H4 (cell line): ENCODE data around the gene MOSPD2. TPM values are rescaled to one million over a fixed set of nuclear protein-coding genes. Genes with fewer than 3 reads are reported as not detected.

ENCODE experiments used
- DNase-seq: peaks from one replicate; pipeline ENCODE4 v3.0.0-alpha.2; 2015; ENCODE audit warnings: low spot score
- total RNA-seq: library from RNA; depleted of rRNA; stranded (reverse); fragments of >200 nt; shearing (Covaris generic); gene quantifications from 2 replicates; pipeline ENCODE4 v1.2.3, GENCODE V29; 2014; rRNA removed

Gene MOSPD2
- total RNA-seq = 6.6 and 12.2 TPM in 2 replicates

DNA sequence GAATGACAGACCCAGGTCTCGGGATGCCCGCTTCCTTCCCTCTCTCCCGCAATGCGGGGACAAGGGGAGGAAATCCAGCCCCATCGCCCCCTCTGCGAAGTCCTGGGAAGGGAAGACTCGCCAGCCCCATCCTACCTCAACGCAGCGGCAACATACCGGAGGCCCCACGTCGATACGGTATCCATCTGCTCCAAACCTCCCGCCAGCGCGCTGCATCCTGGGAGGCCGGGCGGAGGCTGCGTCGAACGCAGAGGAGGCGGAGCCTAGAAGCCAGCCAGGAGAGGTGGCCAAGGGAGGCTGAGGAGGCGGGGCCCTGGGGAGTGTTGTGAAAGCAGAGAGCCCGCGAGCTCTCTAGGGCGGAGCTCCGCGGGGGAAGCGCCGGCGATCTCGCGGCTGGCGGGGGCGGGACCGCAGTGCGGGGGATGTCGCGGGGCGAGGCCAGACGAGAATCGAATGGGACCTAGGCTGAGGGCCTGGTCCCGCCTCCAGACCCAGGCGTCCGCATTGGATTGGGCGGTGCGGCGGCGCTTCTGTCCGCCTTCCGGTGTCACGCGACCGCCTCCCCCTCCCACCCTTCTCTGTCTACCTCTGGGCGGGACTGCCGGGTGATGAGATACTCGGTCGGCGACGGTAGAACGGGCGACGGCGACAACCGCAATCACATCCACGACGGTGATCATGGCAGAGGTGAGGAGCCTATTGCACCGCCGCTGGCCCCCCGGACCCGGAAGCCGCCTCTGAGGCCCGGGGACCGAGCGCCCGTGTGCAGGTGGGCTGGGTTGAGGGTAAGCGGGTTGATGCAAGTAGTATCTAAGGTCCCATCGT lies at the start of gene MOSPD2, which contains the start of gene FANCB:
MOSPD2 (plus strand) TSS at position 571 of the 825 bp plus-strand sequence; CDS start at position 679, 108 bp downstream.
FANCB (minus strand) TSS at position 219 of the 825 bp plus-strand sequence. CDS start 7,559 bp downstream, outside the sequence.
- DNase-seq = peak; percentile 87

DNA sequence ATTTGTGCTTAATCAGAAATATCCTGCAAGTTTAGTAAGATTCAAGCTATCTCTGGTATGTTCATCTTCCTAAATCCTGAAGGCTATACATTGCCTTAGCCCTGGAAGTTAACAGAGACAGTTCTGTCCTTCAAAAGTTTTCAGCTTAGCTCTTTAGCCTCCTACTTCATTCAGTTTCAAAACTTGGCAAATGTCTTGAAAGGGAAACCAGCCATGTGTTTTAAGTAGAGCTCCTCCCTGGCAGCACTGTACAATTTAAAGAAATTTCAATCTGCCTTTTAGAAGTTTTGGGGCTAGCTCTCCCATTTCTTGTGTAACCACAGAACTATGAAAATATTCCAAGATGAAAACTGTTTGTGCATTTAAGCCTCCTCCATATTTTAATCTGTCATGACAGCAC lies 47.4 kb upstream of the MOSPD2 start:
- DNase-seq = no peak

DNA sequence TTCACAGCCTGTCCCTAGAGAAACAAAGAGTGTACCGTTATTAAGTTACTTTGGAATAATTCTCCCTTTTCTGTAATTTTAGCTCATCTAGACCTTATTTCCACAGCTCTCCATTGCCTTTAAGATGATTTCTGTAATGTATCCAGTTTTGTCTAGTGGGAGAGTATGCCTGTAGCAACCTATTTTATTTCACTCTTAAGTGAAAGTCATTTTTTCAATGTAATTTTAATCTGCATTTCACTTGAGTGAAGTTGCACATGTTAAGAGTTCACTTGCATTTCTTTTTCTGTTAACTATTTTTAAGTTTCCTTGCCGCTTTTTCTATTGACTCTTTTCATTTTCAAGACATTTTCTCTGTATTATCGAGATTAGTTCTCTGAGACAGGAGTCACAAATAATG lies 46.9 kb upstream of the MOSPD2 start:
- no peak for DNase-seq

DNA sequence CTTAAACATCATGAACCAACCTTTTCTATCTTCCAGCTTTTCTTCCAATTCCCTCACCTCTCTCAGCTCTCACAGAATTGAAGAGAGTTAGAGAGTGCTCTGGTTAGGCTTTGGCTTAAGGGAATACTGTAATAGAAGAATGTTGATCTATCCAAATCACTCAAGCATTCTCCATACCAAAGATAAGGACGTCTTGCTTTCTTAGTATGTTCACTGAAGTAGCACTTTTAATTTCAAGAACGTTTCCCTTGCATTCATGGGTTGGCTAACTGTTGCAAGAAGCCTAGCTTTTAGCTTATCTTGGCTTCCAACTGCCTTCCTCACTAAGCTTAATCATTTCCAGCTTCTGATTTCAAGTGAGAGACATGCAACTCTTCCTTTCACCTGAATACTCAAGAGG lies 43.6 kb upstream of the MOSPD2 start:
- no peak for DNase-seq

DNA sequence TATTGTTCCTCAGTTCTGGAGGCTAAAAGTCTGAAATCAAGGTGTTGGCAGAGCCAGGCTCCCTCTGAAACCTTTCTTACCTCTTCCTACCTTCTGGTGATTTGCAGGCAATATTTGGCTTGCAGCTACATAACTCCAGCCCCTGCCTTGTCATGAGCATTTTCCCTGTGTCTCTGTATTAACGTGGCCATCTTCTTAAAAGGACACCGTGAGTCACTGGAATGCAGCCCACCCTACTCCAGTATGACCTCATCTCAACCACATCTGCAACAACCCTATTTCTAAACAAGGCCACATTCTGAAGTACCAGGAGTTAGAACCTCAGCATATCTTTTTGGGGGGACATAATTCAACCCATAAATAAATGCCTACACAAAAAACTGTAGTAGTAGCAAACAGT lies 41.1 kb upstream of the MOSPD2 start:
- DNase-seq = peak; percentile 8

DNA sequence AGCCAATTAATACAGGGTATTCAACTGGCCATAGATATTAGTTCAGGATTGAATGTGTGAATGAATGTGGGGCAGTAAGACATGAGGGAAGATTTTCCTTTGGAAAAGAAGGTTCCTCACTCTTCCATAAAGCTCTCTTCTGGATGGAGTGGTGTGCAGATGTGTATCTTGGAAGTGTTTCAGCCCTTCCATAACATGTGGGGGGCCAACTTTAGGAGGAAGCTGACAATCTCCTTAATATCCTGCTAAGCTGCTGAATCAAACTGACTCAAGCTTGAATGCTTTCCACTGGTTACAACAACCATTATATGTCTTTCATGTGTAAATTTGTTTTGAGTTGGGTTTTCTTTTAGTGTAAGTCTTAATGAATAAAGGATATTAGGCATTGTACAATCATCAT lies 40.6 kb upstream of the MOSPD2 start:
- DNase-seq = no peak

DNA sequence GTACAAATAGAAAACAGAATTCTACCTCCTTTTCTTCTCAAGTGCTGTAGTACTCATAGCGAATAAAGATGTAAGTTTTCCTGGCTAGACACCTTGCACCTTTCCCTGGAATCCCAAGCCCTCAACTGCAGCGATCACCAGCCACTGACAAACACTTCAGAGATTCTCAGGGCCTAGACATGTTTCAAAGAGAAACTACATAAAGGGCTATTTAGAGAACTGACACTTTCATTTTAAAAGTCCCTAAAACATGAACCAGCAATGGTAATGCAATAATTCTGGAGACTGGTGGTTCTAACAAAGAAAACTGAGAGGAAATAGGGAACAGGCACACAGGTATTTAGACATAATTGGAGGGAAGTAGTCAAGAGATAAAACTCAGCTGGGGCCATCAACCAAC lies 36.1 kb upstream of the MOSPD2 start:
- DNase-seq = no peak

DNA sequence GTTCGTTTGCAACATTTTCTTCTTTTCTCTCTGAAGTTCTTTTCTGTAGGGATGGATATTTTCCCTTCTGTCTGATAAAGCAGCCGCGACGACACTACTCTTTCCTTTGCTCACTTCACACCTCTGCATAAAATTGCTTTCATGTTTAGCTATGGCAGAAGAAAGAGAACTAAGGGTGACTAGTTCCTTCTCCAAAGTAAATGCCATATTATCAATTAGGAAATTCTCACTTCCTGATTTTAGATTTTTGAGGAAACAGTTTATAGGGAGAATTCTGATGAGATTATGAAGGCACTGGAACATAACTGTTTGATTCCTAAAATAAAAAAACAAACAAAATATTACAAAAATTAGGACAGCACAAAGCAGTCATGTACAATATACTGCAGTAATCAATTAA lies 29.6 kb upstream of the MOSPD2 start:
- DNase-seq = no peak

DNA sequence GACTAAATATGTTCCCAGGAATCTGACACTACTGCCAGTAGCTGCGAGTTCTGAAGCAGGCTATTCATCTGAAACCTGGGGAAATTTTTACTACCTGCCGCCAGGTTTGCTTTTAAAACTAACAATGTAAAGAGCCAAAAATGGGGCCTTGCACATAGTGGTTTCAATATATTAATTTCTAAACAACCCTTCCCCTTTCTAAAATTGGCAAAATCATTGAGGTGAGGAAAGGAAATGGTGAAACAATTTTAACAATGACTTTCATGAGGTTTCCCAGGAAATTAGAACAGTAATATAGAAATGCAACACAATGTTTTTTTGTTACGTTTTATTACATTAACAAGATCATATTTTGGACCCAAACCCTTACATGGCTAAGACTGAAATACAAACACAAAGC lies 21.7 kb upstream of the MOSPD2 start:
- no peak for DNase-seq

DNA sequence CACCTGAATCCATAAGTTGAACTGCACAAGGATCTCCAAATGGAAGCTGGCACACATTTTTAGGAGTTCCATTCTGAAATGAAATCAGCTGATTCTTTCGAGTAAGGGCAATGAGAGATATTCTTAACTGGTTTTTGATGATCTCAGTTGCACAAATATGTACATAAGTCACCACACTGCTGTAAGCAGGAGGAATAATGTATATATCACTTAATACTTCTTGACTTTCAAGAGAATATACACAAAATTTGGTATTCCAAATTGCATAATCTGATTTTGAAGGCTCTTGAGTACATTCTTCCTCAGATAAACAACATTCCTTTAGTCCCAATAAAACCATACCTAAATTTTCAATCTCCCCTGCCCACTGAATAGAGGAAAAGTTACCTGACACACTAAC lies 8.6 kb upstream of the MOSPD2 start:
- no peak for DNase-seq

DNA sequence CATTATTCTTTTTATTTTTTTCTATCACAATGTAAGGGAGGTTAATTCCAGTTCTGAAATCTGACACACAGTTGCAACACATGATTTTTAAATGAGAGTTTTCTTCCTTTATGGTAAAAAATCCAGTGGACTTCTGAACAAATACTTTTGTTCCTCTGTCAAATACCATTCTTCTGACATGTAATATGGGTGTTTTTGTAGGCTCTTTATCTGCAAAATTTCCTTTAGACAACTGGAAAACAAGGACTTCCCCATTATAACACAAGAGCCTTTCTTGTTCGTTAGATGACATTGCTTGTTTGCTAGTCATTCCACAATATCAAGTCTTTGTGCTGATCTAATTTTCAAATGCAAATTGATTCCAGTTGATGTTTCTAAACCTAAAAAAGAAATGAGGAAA lies 8.0 kb upstream of the MOSPD2 start:
- no peak for DNase-seq

DNA sequence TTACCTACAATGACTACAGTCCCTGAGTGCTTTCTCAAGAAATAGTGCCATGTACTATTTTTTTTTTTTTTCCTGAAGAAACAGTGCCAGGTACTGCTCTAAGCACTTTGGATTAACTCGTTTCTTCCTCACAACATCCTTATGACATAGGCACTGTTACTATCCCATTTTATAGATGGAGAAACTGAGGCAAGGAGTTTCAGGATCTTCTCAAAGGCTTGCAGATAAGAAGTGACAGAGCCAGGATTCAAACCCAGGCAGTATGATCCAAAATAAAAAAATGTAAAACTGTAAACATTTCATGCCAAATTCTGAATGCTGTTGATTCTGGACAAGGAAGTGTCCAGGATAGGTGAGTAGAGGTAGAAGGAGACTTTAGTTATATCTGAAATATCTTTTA lies 1.5 kb upstream of the MOSPD2 start:
- DNase-seq = no peak

DNA sequence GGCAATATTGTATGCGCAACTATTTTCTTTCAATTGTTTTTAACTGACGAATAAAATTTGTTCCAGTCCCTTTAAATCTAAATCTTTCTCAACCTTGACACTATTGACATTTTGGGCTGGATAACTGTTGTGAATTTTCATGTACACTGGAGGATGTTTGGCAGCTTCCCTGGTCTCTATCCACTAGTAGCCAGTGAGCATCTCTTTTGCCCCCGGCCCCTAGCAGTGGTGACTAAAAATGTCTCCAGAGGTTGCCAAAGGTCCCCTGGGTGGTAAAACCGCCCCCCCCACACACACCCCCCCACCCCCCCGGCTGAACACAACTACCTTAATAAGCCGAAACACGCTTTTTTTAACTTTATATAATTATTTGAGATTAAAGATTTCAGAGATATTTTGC lies 866 bp upstream of the MOSPD2 start:
- DNase-seq = no peak

DNA sequence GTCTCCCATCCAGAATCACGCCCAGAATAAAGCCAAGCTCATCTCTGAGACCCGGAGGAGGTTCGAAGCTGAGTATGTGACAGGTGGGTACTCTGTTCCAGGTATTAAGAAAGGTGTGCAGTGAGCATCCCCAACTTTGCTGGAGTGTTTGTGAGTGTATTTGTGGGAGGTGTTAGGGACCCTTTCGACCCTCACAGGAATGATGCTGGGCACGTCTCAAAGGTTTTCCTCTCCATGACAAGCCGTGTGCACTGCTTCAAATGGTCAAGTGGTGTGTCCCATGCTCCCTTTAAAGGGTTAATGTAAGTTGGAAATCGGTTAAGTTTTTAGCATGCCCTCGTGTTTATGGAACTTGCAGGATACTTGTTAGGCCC lies 442 bp downstream of the MOSPD2 start:
- no peak for DNase-seq

DNA sequence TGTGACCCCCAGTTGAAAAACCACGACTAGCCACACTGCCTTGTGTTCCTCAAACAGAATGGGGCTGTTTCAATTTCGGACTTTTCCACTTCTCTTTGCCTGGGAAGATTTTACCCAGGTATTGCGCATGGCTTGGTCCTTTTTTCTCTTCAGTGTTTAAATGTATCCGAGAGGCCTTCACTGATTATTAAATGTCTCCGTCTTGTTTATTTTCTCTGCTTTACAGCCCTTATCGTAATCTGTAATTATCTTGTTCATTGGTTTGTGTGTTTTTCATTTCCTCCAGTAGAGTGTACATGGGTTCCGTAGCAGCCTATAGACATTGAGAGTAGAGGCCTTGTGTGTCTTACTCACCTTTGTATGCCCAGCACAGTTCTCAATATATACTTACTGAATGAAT lies 2.4 kb downstream of the MOSPD2 start:
- DNase-seq = no peak

DNA sequence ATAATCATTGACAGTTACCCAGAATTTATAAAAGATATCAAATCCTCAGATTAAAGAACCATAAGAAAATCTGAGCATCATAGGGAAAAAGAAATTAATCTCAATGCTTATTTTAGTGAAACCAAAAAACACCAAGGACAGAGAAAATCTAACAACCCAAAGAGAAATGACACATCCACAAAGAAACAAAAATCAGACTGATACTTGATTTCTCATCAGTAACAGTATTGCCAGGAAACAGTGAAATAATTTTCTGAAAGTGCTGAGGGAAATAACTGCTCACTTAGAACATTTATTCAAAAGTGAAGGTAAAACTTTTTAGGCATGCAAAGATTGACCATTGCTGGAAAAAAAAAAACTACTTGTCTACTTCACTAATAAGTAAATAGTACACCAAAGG lies 10.6 kb downstream of the MOSPD2 start:
- no peak for DNase-seq

DNA sequence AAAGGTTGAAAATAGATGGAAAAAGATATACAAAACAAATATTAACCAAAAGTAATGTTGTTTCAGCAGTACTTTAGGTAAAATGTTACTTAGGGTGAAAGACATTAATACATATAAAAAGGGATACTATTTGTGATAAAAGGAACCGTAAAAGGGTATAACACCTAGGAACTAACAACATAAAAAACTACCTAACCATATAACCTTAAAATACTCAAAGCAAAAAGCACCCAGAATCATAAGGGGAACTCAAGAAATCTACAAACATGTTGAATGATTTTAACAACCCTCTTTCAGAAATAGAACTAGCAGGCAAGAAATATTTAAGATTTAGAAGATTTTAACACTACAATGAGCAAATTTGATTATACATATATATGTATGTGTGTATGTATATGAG lies 11.5 kb downstream of the MOSPD2 start:
- DNase-seq = no peak

DNA sequence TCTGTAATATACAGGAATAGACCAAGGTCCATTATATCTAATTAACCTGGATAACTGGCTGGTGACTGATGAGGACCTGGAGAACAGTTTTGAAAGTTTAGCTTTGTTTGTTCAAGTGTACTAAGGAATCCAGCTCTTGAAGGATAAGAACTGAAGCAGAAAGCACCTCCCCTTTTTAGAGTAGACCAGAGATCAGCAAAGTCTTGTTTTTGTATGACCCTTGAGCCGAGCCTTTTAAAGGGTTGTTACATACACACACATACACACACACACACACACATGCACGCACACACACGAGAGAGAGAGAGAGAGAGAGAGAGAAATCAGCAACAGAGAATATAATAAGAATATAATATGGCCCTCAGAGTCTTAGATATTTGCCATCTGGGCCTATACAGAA lies 13.0 kb downstream of the MOSPD2 start:
- no peak for DNase-seq

DNA sequence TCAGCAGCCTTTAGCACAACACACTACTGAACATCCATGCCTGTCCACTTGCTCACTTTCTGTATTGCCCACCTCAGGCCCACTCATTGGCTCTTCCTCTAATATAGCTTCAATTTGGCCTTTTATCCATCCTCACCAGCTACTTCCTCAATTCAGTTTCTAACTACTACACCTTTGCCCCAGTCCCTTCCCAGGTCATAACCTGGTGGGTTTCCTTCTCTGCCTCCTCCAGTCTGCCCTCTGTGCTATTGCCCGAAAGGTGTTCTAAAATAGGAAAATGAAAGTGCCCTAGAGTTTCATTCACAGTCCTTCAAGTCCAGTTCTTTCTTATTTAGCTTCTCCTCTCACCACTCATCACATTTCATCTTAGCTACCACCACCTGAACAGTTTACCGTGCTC lies 23.1 kb downstream of the MOSPD2 start:
- no peak for DNase-seq

DNA sequence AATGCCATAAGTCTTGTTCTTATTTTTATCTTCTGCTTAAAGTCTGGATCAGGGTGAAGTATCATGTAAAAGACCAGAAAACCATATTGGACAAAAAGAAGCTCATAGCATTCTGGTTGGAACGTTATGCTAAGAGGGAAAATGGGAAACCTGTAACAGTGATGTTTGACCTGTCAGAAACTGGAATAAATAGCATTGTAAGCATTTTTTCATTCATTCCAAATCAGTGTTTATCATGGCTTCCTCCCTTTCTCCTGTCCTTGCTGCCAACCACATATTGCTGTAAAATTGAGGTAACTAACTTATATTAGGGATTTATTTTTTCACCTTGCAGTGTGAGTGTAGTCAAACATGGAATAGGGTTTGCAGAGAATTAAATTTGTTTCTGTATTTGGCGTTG lies 23.8 kb downstream of the MOSPD2 start:
- DNase-seq = no peak

DNA sequence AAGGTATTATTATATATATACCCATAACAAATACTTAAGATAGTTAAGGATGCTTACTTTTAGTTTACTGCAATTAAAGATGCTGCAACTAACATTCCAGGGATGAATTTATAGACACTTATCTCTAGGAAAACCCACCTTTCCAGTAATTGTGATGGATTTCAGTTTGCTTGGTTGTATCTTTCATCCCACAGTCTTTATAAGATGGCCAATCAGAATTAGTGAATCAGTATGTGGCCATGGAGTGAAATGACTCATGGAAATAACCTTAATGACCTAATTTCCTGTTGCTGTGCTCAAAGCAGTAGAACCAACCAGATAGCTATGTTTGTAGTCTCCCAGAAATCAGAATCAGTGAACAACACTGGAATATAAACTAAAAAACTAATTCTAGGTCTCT lies 26.4 kb downstream of the MOSPD2 start:
- DNase-seq = peak; percentile 70

DNA sequence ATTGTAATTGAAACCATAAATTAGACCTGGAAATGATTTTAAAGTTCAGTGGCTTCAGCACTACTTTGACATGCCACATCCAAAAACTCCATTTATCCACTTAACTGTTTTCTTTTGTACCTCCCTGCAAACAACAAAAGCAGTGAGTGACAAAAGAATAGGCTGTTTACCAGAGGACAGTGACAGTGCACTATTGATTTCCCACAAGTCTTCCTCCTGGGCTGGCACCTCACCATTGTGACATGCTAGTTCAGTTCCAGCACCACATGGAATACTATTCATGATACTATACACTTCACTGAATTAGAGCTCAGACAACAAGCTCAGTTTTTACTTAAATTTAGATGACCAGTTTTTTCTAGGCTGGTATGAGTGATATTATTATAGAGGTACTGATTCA lies 29.3 kb downstream of the MOSPD2 start:
- DNase-seq = no peak

DNA sequence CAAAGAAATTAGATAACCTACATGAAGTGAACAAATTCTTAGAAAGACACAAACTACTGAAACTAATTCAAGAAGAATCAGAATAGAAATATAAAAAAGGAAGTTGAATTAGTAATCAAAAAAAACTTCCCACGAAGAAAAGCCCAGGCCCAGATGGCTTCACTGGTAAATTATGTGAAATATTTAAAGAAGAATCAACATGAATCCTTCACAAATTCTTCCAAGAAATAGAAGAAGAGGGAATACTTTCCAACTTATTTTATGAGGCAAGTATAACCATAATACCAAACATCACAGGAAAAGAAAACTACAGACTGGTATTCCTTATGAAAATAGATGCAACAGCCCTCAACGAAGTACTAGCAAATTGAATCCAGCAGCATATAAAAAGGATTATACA lies 30.7 kb downstream of the MOSPD2 start:
- no peak for DNase-seq

DNA sequence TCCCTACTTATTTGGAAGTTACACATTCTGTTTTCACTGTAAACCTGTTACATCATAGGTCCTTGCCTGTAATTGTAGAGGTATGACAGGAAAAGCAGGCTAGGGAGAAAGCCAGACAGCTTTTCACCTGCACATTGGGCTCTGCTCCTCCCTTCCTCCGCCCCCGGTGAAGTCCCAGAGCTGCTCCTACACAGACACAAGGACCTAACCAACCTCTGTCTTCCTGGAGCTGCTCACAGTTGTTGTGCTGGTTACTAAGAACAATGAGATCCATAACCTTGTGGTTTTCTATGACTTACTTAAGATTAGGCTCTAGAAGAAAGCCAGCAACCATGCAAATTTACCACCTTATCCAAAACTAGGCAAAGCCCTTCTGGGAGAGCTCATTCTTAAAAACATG lies 40.0 kb downstream of the MOSPD2 start:
- no peak for DNase-seq
